Fibroblast of lung (primary cell): Measurements from ENCODE around the gene ADD2. TPM values are rescaled to one million over a fixed set of nuclear protein-coding genes. Genes with fewer than 3 reads are reported as not detected.

Experiments used
- DNase-seq, 2 donors: peaks; one replicate each; pipeline versions ENCODE4 v3.0.0 to v3.0.0-alpha.2; 2010; ENCODE audit warnings: low read depth in 2 of 2
- H2AFZ ChIP-seq: 2 replicates; pipeline ENCODE4 v1.5.1; 2012; ENCODE audit warnings: low read length, control low read depth, inconsistent platforms
- H3K27ac ChIP-seq: 2 replicates; pipeline ENCODE4 v1.5.1; 2011; ENCODE audit warnings: low read length, control low read depth; ENCODE audit not compliant: insufficient read depth
- H3K27me3 ChIP-seq: 2 replicates; pipeline ENCODE4 v1.5.1; 2011; ENCODE audit warnings: mild to moderate bottlenecking, low read length; ENCODE audit not compliant: control insufficient read depth, insufficient read depth
- H3K36me3 ChIP-seq: 2 replicates; pipeline ENCODE4 v1.5.1; 2011; ENCODE audit warnings: low read length; ENCODE audit not compliant: control insufficient read depth, insufficient read depth
- H3K4me1 ChIP-seq: 2 replicates; pipeline ENCODE4 v1.5.1; 2011; ENCODE audit warnings: low read length; ENCODE audit not compliant: control insufficient read depth, insufficient read depth; ENCODE audit errors: extremely low read depth
- H3K4me2 ChIP-seq: 2 replicates; pipeline ENCODE4 v1.5.1; 2011; ENCODE audit warnings: low read length, control low read depth; ENCODE audit not compliant: insufficient read depth; ENCODE audit errors: extremely low read depth
- H3K4me3 ChIP-seq, 4 experiments: fragments of 200-600 bp in 1 of 4; sonication (generic) in 1 of 4; replicated peaks in 1 of 4; 2 replicates each; pipeline ENCODE4 v1.5.1; 2011 to 2016; ENCODE audit warnings: low read length in 4 of 4, low read depth in 3 of 4, mild to moderate bottlenecking in 3 of 4, control low read depth in 2 of 4, inconsistent platforms in 1 of 4, mixed read lengths in 1 of 4; ENCODE audit not compliant: insufficient read depth in 1 of 4; ENCODE audit errors: control extremely low read depth in 1 of 4
- H3K79me2 ChIP-seq: 2 replicates; pipeline ENCODE4 v1.5.1; 2012; ENCODE audit warnings: mild to moderate bottlenecking, low read length, inconsistent platforms; ENCODE audit not compliant: control insufficient read depth, insufficient read depth
- H3K9ac ChIP-seq: 2 replicates; pipeline ENCODE4 v1.5.1; 2011; ENCODE audit warnings: mild to moderate bottlenecking, low read length, control low read depth; ENCODE audit not compliant: insufficient read depth
- H3K9me3 ChIP-seq: 2 replicates; pipeline ENCODE4 v1.5.1; 2012; ENCODE audit warnings: low read depth, low read length; ENCODE audit not compliant: control insufficient read depth, insufficient read depth
- H4K20me1 ChIP-seq: 2 replicates; pipeline ENCODE4 v1.5.1; 2011; ENCODE audit warnings: low read length; ENCODE audit not compliant: control insufficient read depth, insufficient read depth; ENCODE audit errors: extremely low read depth
- CTCF ChIP-seq, 2 donors: IDR thresholded peaks in 1 of 2; conservative IDR thresholded peaks in 1 of 2; 1 replicate in 1 of 2; 2 replicates in 1 of 2; pipeline ENCODE4 v1.5.1; 2011 to 2012; ENCODE audit warnings: low read length in 2 of 2, control low read depth in 1 of 2, inconsistent platforms in 1 of 2, low read depth in 1 of 2, mild to moderate bottlenecking in 1 of 2
- EZH2 ChIP-seq: IDR thresholded peaks from 2 replicates; pipeline ENCODE4 v1.5.1; 2012; ENCODE audit warnings: low read length, control low read depth, mild to moderate bottlenecking; ENCODE audit errors: missing control alignments
- polyA plus RNA-seq, 2 donors: library from polyadenylated mRNA; depleted of rRNA in 1 of 2; stranded (reverse) in 1 of 2; unstranded in 1 of 2; fragments of >200 nt; gene quantifications; 2 replicates each; pipeline ENCODE4 v1.2.1, GENCODE V29; 2011 to 2012; ENCODE audit warnings: missing spikeins in 1 of 2
- total RNA-seq: library from RNA; depleted of rRNA; stranded (reverse); fragments of >200 nt; gene quantifications from 2 replicates; pipeline ENCODE4 v1.2.1, GENCODE V29; 2014

ADD2 gene
- total and polyA plus RNA-seq, 2 donors (not counting 1 experiment from before 2014, with no cell fraction given) = 0.22 to 2.5 TPM

- H3K36me3 ChIP-seq = no peaks in the 10 kb centered on the region
- no peaks in the 10 kb centered on the region for H3K4me1 ChIP-seq
- no peaks in the 10 kb centered on the region for H3K27me3 ChIP-seq
- DNase-seq = no peak
- no peak overlapping the region for H2AFZ ChIP-seq
- H3K9ac ChIP-seq = no peak overlapping the region
- no peak for TF ChIP-seq EZH2
- no peaks in the 10 kb centered on the region for H4K20me1 ChIP-seq
- no peak overlapping the region for H3K4me3 ChIP-seq
- no peak overlapping the region for H3K27ac ChIP-seq
- no peak overlapping the region for H3K4me2 ChIP-seq
- no peaks in the 10 kb centered on the region for H3K79me2 ChIP-seq
- no peaks in the 10 kb centered on the region for H3K9me3 ChIP-seq
Measured at GRCh38 chr2:70668911-70669310, 99.1 kb downstream of the ADD2 start.

DNA sequence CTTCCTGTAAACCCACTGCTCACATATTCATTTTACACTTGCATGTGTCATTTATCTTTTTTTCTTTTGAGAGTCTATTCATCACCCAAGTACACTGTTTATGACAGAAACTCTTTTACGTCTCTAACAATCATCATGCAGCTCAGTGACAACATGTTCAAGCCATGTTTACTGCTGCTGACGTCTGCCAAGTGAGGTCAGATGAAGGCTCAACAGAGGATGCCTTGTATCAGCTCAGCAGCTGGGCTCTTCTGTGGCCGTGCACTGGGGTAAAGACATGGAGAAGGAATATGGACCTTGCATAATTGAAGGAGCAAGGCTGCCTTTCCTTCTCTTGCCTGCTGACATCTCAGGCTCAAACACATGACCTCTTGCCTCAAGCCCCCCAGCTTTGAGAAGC lies 99.6 kb downstream of the ADD2 start:
- no peaks in the 10 kb centered on the region for H3K79me2 ChIP-seq
- H3K4me3 ChIP-seq = no peak overlapping the region
- H3K4me2 ChIP-seq = no peak overlapping the region
- no peaks in the 10 kb centered on the region for H4K20me1 ChIP-seq
- H3K9me3 ChIP-seq = no peaks in the 10 kb centered on the region
- TF ChIP-seq CTCF (conservative IDR thresholded peaks at IDR 0.05 in 1 of 2, IDR thresholded peaks at IDR 0.05 in 1 of 2; ENCODE audit: low read depth in 1 of 2, low read length in 2 of 2) (no peak), EZH2 (no peak)
- H3K9ac ChIP-seq = no peak overlapping the region
- H2AFZ ChIP-seq = no peak overlapping the region
- H3K4me1 ChIP-seq = no peaks in the 10 kb centered on the region
- no peak for DNase-seq
- no peaks in the 10 kb centered on the region for H3K27me3 ChIP-seq
- H3K27ac ChIP-seq = no peak overlapping the region
- H3K36me3 ChIP-seq = no peaks in the 10 kb centered on the region

DNA sequence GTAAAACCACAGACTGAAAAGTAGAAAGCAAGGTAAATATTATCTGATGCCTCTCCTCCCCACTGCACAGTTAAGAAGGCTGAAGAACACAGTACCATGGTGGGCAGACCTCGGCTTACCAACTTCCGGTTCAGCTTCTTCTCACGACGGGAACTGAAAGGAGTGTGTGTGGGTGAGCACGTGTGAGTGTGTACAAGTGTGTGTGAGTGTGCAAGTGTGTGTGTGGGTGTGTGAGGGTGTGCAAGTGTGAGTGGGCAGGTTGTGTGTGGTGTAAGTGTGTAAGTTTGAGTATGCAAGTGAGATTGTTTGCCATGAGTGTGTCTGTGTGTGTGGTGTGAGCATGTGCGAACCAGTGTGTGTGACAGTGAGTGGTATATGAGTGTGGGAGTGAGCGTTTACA lies 103.5 kb downstream of the ADD2 start:
- H3K27ac ChIP-seq = no peak overlapping the region
- TF ChIP-seq EZH2 (no peak), CTCF (conservative IDR thresholded peaks at IDR 0.05 in 1 of 2, IDR thresholded peaks at IDR 0.05 in 1 of 2; ENCODE audit: low read depth in 1 of 2, low read length in 2 of 2) (no peak)
- peaks cover 4% of the 10 kb centered on the region for H3K27me3 ChIP-seq
- no peak overlapping the region for H3K4me3 ChIP-seq
- no peak overlapping the region for H2AFZ ChIP-seq
- no peaks in the 10 kb centered on the region for H3K79me2 ChIP-seq
- no peak overlapping the region for H3K4me2 ChIP-seq
- H3K4me1 ChIP-seq = no peaks in the 10 kb centered on the region
- H3K36me3 ChIP-seq = no peaks in the 10 kb centered on the region
- no peaks in the 10 kb centered on the region for H4K20me1 ChIP-seq
- no peaks in the 10 kb centered on the region for H3K9me3 ChIP-seq
- DNase-seq = no peak
- no peak overlapping the region for H3K9ac ChIP-seq
